Prostate gland (tissue), 2 donors: ENCODE results near the gene MCEMP1.

Source experiments
- CTCF ChIP-seq, 4 experiments: fragments of 200-600 bp in 2 of 4; fragments of 450-650 bp in 2 of 4; sonication (generic) in 2 of 4; IDR thresholded peaks; 1 replicate in 3 of 4; 2 replicates in 1 of 4; pipeline ENCODE4 v1.5.1; 2016 to 2019; ENCODE audit warnings: antibody characterized with exemption in 4 of 4, mild to moderate bottlenecking in 2 of 4, moderate library complexity in 2 of 4
- POLR2AphosphoS5 ChIP-seq: sonication (generic); formaldehyde crosslinking; IDR thresholded peaks from one replicate; pipeline ENCODE4 v1.6.1; 2017; ENCODE audit warnings: antibody characterized with exemption

- TF ChIP-seq CTCF (IDR thresholded peaks at IDR 0.05) (no peak), POLR2AphosphoS5 (no peak)
Observed at GRCh38 chr19:7687177-7687576, 10.3 kb downstream of the MCEMP1 start.
